ENCODE measurements around the gene ENO1.
"Not testable (repeated sequence)": the region's sequence is repeated elsewhere in the genome, so short reads cannot be mapped to it uniquely, and the experiment has no call there.

Gene ENO1
- total RNA-seq: 1,040 to 2,203 (median 1,664) reads per million in 18 experiments

GRCh38 chr1:8878448-8878697, at the start of gene ENO1:
TSS of gene ENO1 (minus strand) at chr1:8878686. CDS start at chr1:8874908, 3,778 bp downstream.
- no peak for DNase-seq

GRCh38 chr1:8926707-8927694, 48.5 kb upstream of the ENO1 start:
- no peak for DNase-seq

DNA sequence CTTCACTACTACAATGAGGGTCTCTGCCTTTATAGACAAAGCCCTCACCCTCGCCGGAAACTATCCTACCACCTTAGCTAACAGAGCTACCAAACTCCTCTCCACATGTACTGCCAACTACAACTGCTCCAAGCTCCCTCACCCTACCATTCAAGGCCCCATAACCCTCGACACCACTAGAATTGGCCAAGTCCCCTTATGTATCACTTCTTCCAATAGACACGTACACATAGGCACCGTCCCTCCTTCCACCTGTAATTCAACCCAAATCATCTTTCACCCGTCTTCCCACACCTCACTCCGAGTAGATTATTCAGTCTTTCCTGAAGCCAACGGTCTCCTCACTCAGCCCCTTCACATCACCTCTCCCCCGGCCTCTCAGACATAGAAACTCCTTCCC, 47.5 kb upstream of the ENO1 start:
- DNase-seq: no peak

GRCh38 chr1:8925406-8925805, 46.9 kb upstream of the ENO1 start:
- DNase-seq: peak; percentile 38 to 44

DNA sequence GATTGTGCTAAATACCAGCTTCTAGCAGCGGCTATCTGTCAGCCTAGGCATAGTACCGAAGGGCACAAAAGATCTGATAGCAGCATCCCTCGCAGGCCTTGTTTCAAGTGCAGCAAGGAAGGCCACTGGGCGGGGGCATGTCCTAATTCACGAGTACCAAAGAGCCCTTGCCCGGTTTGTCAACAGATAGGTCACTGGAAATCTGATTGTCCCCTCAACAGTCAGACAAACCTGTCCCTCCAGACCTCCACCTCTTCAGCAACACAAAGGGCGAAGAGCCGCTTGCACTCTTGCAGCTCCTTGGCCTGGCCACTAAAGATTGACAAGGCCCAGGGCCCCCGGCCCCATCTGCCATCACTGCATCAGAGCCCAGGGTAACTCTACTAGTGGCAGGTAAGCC, 44.5 kb upstream of the ENO1 start:
- no peak for DNase-seq

GRCh38 chr1:8917536-8917935, 39.0 kb upstream of the ENO1 start:
- not testable (repeated sequence) for DNase-seq

DNA sequence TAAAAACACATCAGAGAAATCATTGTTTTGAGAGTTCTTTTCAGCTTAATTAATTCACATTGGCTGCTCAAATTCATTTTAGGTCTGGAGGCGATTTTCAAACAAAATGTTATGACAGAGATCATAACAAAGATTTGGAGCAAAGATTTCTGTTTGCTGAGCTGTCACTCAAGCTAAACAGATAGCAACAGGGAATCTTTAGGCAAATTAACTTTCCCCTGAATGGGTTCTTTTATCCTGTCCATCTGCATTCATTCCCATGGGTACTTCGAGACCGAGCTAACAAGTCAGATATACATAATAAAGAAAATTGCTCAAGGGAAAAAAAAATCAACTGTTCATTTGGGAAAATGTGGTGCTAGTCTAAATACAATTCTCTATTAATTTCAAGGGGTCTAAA, 37.0 kb upstream of the ENO1 start:
- DNase-seq: no peak

DNA sequence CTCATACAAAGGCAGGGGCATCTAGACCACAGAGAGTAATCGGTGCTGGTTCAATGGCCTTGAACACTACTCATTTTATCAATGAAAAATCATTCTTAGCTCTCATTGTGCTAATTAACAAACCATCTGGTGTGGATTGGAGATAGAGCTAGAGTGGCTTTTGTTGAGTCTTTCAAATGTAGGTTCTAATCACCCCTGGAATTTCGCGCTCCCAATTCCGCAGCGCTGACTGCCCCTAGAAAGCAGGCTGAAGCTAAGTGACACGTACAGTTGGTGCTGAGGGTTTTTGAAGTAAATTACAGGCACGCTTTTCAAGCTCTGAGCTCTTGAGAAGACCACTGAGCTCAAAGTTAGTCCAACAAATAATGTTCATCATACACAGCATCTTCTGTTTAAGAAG, 36.0 kb upstream of the ENO1 start:
- no peak for DNase-seq

- no peak for DNase-seq
Observed at GRCh38 chr1:8913457-8913856, 35.0 kb upstream of the ENO1 start.

DNA sequence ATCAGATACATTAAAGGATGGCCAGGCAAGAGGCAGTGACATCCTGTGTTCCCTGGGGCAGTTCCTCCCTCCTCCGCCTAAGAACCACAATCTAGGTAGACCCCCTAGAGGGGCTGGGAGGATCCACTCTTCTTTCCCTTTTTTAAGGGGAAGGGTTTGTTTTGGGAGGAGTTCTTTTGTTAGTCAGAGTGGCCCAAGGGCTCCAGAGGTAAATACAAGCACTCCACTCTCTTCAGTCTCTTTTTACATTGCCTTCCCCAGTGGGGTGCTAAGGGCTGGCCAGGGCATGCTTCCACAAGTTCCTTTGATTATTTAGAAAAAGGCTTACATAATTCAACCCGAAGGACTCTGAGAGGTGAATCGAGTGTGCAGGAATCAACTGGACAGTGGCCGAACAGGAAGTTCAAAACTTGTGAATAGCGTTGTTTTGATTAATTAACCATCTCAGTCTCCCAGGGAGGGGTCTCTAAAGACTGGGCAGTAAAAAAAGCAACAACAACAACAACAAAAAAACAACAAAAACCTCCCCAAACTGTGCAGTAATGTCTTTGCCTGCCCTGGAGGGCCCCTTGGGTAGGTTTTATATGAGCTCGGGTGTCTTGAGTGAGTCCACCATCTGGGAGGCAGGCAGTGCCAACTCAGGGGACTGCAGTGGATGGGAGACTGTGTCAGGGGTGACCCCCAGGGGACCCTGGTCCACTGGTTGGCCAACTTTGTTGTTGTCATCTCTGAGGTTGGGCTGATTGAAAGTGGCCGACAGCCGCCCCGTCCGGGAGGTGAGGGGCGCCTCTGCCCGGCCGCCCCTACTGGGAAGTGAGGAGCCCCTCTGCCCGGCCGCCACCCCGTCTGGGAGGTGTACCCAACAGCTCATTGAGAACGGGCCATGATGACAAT, 33.2 kb upstream of the ENO1 start:
- DNase-seq: no peak

DNA sequence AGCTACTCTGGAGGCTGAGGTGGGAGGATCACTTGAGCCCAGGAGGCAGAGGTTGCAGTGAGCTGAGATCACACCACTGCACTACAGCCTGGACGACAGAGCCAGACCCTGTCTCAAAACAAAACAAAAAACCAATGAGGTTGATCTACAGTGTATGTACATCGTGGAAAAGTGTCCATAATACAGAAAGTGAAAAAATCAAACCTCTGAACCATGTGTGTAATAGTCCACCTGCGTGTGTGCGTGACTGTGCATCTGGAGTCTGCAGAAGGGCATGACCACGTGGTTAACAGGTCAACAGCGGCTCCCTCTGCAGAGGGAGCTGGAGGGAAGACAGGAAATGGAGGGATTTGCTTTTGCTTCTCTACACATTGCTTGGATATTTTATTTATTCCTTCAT, 32.4 kb upstream of the ENO1 start:
- no peak for DNase-seq

DNA sequence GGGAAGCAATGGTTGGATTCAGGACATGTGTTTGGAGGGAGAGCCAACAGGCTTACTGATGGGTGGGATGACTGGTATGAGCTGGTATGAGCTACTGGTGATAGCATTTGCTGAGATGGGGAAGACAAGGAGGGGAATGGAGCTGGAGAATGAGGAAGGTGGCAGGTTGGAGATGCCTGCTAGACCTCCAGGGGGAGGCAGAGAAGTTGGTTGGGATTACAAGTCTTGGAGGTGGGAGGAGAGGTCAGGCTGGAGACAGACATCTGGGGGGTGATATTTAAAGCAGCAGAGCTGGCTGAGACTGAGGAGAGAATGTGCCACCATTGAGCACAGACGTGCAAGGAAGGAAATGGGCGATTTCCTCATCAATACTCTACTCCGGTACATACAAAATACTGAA, 31.8 kb upstream of the ENO1 start:
- no peak for DNase-seq

GRCh38 chr1:8908388-8909151, 30.1 kb upstream of the ENO1 start:
- peak in 1 of 2 donors; percentile 18 for DNase-seq

DNA sequence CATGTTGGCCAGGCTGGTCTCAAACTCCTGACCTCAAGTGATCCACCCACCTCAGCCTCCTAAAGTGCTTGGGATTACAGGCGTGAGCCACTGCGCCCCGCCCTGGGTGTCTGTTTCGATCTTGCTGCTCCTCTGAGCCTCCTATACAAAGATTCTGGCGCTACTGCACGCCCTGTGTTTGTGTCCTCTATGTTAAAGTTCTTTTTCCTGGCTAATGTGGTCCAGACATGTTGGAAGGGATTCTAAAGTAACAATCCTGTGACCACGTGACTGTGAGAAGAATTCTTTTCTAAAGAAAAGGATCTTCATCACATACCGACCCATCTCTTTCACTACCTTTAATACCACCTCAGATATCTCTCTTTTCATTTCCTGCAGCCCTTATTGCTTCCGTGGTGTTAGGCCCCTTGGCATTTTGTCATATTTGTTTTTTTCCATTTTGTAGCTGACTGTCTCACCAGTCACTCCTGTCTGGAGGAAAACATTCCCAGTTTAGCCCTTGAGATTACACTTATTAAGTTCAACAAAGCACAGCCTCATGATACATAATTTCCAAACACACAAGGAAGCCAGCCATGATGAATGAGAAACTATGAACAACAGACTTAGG, 27.2 kb upstream of the ENO1 start:
- DNase-seq: no peak

- no peak for DNase-seq
Observed at GRCh38 chr1:8903908-8904650, 25.6 kb upstream of the ENO1 start.

- DNase-seq: no peak
Observed at GRCh38 chr1:8903410-8903809, 24.9 kb upstream of the ENO1 start.

DNA sequence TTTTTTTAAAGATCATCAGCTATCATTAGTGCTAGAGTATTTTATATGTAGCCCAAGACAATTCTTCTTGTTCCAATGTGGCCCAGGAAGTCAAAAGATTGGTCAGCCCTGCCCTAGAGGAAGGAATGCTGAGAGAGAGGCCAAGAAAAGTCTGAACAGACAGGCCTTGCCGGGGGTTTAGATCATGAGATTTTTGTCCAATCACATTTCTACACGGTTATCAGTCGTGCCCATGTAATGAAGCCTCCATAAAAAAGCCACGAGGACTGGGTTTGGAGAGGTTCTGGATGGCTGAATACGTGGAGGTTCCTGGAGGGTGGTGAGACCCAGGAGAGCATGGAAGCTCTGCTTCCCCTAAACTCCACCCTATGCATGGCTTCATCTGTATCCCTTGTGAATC, 24.3 kb upstream of the ENO1 start:
- DNase-seq: no peak

- not testable (repeated sequence) for DNase-seq
Observed at GRCh38 chr1:8900684-8901083, 22.2 kb upstream of the ENO1 start.

GRCh38 chr1:8899046-8899445, 20.6 kb upstream of the ENO1 start:
- DNase-seq: no peak

- DNase-seq: not testable (repeated sequence)
Observed at GRCh38 chr1:8898418-8898817, 19.9 kb upstream of the ENO1 start.

DNA sequence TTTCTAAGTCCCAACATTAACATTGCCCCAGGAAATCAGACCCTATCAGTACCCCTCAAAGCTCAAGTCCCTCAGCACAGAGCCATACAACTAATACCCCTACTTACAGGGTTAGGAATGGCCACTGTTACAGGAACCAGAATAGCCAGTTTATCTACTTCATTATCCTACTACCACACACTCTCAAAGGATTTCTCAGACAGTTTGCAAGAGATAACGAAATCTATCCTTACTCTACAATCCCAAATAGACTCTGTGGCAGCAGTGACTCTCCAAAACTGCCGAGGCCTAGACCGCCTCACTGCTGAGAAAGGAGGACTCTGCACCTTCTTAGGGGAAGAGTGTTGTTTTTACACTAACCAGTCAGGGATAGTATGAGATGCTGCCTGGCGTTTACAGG, 19.0 kb upstream of the ENO1 start:
- not testable (repeated sequence) for DNase-seq

DNA sequence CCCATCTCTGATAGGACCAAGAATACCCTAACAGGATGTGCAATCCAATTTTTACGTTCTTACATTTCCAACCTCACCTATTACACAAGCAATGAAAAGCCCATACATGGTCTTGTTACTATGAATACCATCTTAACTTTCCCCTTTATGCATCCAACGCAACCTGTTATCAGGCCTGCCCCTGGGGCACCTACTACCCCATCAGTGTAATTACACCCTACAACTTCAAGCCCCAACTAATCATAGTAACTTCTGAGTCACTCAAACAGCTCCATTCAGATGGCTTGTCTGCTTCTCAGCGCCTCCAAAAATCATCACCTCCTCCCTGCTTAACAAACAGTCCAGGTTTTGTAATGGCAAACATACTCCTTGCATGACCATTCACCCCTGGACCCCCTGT, 18.3 kb upstream of the ENO1 start:
- DNase-seq: not testable (repeated sequence)
